ENCODE measurements around the gene MYOT. TPM values are rescaled to one million over a fixed set of nuclear protein-coding genes. Genes with fewer than 3 reads are reported as not detected.

MYOT gene
- polyA plus RNA-seq, 3 donors, result not detected

GRCh38 chr5:137831105-137831504, 36.6 kb upstream of the MYOT start:
- H3K4me1 Mint-ChIP-seq, result no peaks in the 10 kb centered on the region
- no peaks in the 10 kb centered on the region for H3K9me3 ChIP-seq (replicated peaks in 1 of 2; ENCODE audit: control insufficient read depth in 1 of 2, insufficient read depth in 1 of 2, low read length in 2 of 2)
- DNase-seq, result no peak
- no peaks in the 10 kb centered on the region for H3K36me3 ChIP-seq (replicated peaks in 1 of 2; ENCODE audit: control insufficient read depth in 1 of 2, insufficient read depth in 2 of 2, low read length in 2 of 2)
- no peaks in the 10 kb centered on the region for H3K4me1 ChIP-seq (ENCODE audit: control insufficient read depth in 1 of 2, insufficient read depth in 2 of 2, low read length in 2 of 2)
- H3K27me3 ChIP-seq (ENCODE audit: control insufficient read depth in 2 of 2, insufficient read depth in 2 of 2, low read length in 2 of 2), result no peaks in the 10 kb centered on the region
- no peak for TF ChIP-seq CTCF (IDR thresholded peaks at IDR 0.05)
- H3K4me2 ChIP-seq (replicated peaks; ENCODE audit: extremely low read depth, low read length, poor library complexity, severe bottlenecking), result no peak overlapping the region
- H3K9me3 Mint-ChIP-seq, result peaks cover under 1 to 4% (median 1%) of the 10 kb centered on the region in 7 donors
- H3K9ac ChIP-seq (ENCODE audit: insufficient read depth, low read length, poor library complexity, severe bottlenecking), result no peak overlapping the region
- H3K27ac Mint-ChIP-seq, result no peak overlapping the region
- no peak overlapping the region for H3K4me3 ChIP-seq (replicated peaks in 1 of 3; ENCODE audit: low read depth in 2 of 3, low read length in 3 of 3)
- H2AFZ ChIP-seq (ENCODE audit: insufficient read depth, low read depth, low read length, poor library complexity, severe bottlenecking), result no peak overlapping the region
- no peaks in the 10 kb centered on the region for H3K27me3 Mint-ChIP-seq (ENCODE audit: low read depth in 3 of 3)
- no peaks in the 10 kb centered on the region for H4K20me1 ChIP-seq (ENCODE audit: insufficient read depth, low read length)
- H3K36me3 Mint-ChIP-seq, result no peaks in the 10 kb centered on the region
- H3K27ac ChIP-seq (ENCODE audit: low read depth in 1 of 2, low read length in 2 of 2), result no peak overlapping the region
- H3K4me3 Mint-ChIP-seq, result no peak overlapping the region
- no peaks in the 10 kb centered on the region for H3K79me2 ChIP-seq (ENCODE audit: insufficient read depth, low read length)
- WGBS (ENCODE audit: insufficient coverage), result no CpG with 5 or more reads among the region's 2 CpGs
- intact Hi-C loops (cut with micrococcal nuclease), result no loop called here

GRCh38 chr5:137831526-137831925, 36.1 kb upstream of the MYOT start:
- no peaks in the 10 kb centered on the region for H3K36me3 Mint-ChIP-seq
- Histone ChIP-seq H3K9me3 (replicated peaks in 1 of 2; ENCODE audit: control insufficient read depth in 1 of 2, insufficient read depth in 1 of 2, low read length in 2 of 2) (no peaks in the 10 kb centered on the region), H3K27ac (ENCODE audit: low read depth in 1 of 2, low read length in 2 of 2) (no peak overlapping the region), H3K27me3 (ENCODE audit: control insufficient read depth in 2 of 2, insufficient read depth in 2 of 2, low read length in 2 of 2) (no peaks in the 10 kb centered on the region), H3K4me1 (ENCODE audit: control insufficient read depth in 1 of 2, insufficient read depth in 2 of 2, low read length in 2 of 2) (no peaks in the 10 kb centered on the region), H3K79me2 (ENCODE audit: insufficient read depth, low read length) (no peaks in the 10 kb centered on the region), H4K20me1 (ENCODE audit: insufficient read depth, low read length) (no peaks in the 10 kb centered on the region), H3K9ac (ENCODE audit: insufficient read depth, low read length, poor library complexity, severe bottlenecking) (no peak overlapping the region), H3K36me3 (replicated peaks in 1 of 2; ENCODE audit: control insufficient read depth in 1 of 2, insufficient read depth in 2 of 2, low read length in 2 of 2) (no peaks in the 10 kb centered on the region), H2AFZ (ENCODE audit: insufficient read depth, low read depth, low read length, poor library complexity, severe bottlenecking) (no peak overlapping the region), H3K4me2 (replicated peaks; ENCODE audit: extremely low read depth, low read length, poor library complexity, severe bottlenecking) (no peak overlapping the region), H3K4me3 (replicated peaks in 1 of 3; ENCODE audit: low read depth in 2 of 3, low read length in 3 of 3) (no peak overlapping the region)
- H3K27me3 Mint-ChIP-seq (ENCODE audit: low read depth in 3 of 3), result no peaks in the 10 kb centered on the region
- WGBS (ENCODE audit: insufficient coverage), result no CpG with 5 or more reads among the region's 3 CpGs
- no peak for DNase-seq
- peaks cover 0 to 2% (median 0%) of the 10 kb centered on the region in 7 donors for H3K9me3 Mint-ChIP-seq
- H3K4me1 Mint-ChIP-seq, result no peaks in the 10 kb centered on the region
- H3K4me3 Mint-ChIP-seq, result no peak overlapping the region
- no peak overlapping the region for H3K27ac Mint-ChIP-seq
- TF ChIP-seq CTCF (IDR thresholded peaks at IDR 0.05), result no peak
- intact Hi-C loops (cut with micrococcal nuclease), result no loop called here

Measured in CD14-positive monocyte (primary cell).